Measurements from ENCODE around the gene MED20.

MED20 gene

DNA sequence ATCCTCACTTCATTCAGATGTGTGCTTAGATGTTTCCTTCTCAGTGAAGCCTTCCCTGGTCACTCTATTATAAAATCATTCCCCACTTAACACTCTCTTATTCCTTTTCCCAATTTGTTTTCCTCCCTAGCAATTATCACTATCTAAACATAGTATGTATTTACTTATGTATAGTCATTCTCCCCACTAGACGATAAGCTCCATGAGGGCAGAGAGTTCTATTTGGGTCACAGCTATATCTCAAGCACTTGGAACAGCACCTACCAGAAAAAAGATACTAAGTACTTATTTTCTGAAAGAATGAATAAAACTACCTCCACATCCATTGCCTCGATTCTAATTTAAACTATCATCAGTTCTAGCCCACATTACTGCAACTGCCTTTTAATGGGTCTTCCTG is 62.2 kb downstream of the MED20 start:
- no peaks in the 10 kb centered on the region for H3K9me3 ChIP-seq (ENCODE audit: low read depth, low read length)
- no peaks in the 10 kb centered on the region for H3K36me3 ChIP-seq (ENCODE audit: insufficient read depth, low read length)
- DNase-seq (ENCODE audit: low read depth, low spot score): no peak
- no peak overlapping the region for H3K9ac ChIP-seq (ENCODE audit: insufficient read length)
- no peak overlapping the region for H3K27ac ChIP-seq
- H3K4me3 ChIP-seq: no peak overlapping the region
- TF ChIP-seq POLR2AphosphoS5 (IDR thresholded peaks at IDR 0.05; ENCODE audit: borderline replicate concordance, low read depth, low read length) (no peak), EZH2 (IDR thresholded peaks at IDR 0.05) (no peak), FOXP2 (optimal IDR thresholded peaks at IDR 0.05; ENCODE audit: control extremely low read depth, extremely low read length, insufficient read depth) (no peak)

Measured in SK-N-MC (cell line).